HepG2 (cell line): ENCODE data around the gene CASZ1. TPM values are rescaled to one million over a fixed set of nuclear protein-coding genes. Genes with fewer than 3 reads are reported as not detected.

Source experiments
- ATAC-seq: fragments of 200-7000 bp; cut with Tn5 transposase; 3 replicates; pipeline ENCODE4 v1.9.1; 2020; ENCODE audit warnings: mild to moderate bottlenecking, moderate library complexity
- BruUV-seq: library from RNA; stranded (reverse); fragments of 400-500 nt; replicated peaks from 2 replicates; lab custom pipeline; 2021; lab: Mats Ljungman, UMichigan
- CTCF ChIA-PET: fragments of 300-600 bp; formaldehyde crosslinking; extraction: SDS; loops from one replicate; lab custom pipeline; 2021; ENCODE audit warnings: low total read pairs, inconsistent platforms, low intra/inter-chr PET ratio; lab: Yijun Ruan, JAX
- POLR2A ChIA-PET: fragments of 350-600 bp; sonication (Branson Sonifier 250); formaldehyde crosslinking; loops from one replicate; lab custom pipeline; 2020; ENCODE audit warnings: antibody characterized with exemption, inconsistent platforms; lab: Yijun Ruan, JAX
- DNase-seq: peaks from one replicate; pipeline ENCODE4 v3.0.0-alpha.2; 2015; ENCODE audit warnings: low spot score
- FAIRE-seq: peaks from 3 replicates; lab custom pipeline; 2011; peaks lifted over from hg19 to GRCh38; lab: Jason Lieb, UNC
- H2AFZ ChIP-seq: one replicate; pipeline ENCODE4 v1.6.1; 2011; ENCODE audit warnings: low read length, inconsistent platforms
- H3K27ac ChIP-seq: fragments of 300-600 bp; 3 replicates; pipeline ENCODE4 v1.8.0; 2011; ENCODE audit warnings: mixed run types, mild to moderate bottlenecking, mixed read lengths, low read length, inconsistent platforms; ENCODE audit not compliant: insufficient read depth; ENCODE audit errors: extremely low read length
- H3K27me3 ChIP-seq, 2 experiments: fragments of 200-600 bp in 1 of 2; 2 replicates in 1 of 2; 3 replicates in 1 of 2; pipeline versions ENCODE4 v1.6.0 to v1.8.0; 2011; ENCODE audit warnings: low read length in 2 of 2, mild to moderate bottlenecking in 2 of 2, moderate library complexity in 2 of 2, inconsistent platforms in 1 of 2; ENCODE audit not compliant: insufficient read depth in 2 of 2, control insufficient read depth in 1 of 2
- H3K36me3 ChIP-seq, 2 experiments: fragments of 200-600 bp in 1 of 2; replicated peaks in 1 of 2; 2 replicates in 1 of 2; 3 replicates in 1 of 2; pipeline versions ENCODE4 v1.5.1 to v1.8.0; 2011; ENCODE audit warnings: low read length in 2 of 2, inconsistent platforms in 1 of 2; ENCODE audit not compliant: insufficient read depth in 2 of 2, control insufficient read depth in 1 of 2
- H3K4me1 ChIP-seq: 2 replicates; pipeline ENCODE4 v1.5.1; 2012; ENCODE audit warnings: low read length, inconsistent platforms; ENCODE audit not compliant: insufficient read depth
- H3K4me2 ChIP-seq: 2 replicates; pipeline ENCODE4 v1.6.0; 2011; ENCODE audit warnings: low read depth, low read length, inconsistent platforms
- H3K4me3 ChIP-seq, 3 experiments: fragments of 200-600 bp in 1 of 3; sonication (generic), shearing (Covaris generic) in 1 of 3; replicated peaks in 1 of 3; 2 replicates each; pipeline ENCODE4 v1.5.1; 2011 to 2016; ENCODE audit warnings: low read length in 3 of 3, inconsistent platforms in 2 of 3, low read depth in 2 of 3, mild to moderate bottlenecking in 2 of 3, control low read depth in 1 of 3, mixed read lengths in 1 of 3; ENCODE audit not compliant: insufficient read depth in 1 of 3
- H3K79me2 ChIP-seq: one replicate; pipeline ENCODE4 v1.6.1; 2011; ENCODE audit warnings: low read length, inconsistent platforms; ENCODE audit not compliant: insufficient read depth
- H3K9ac ChIP-seq: 2 replicates; pipeline ENCODE4 v1.6.0; 2011; ENCODE audit warnings: mild to moderate bottlenecking, low read depth, low read length, inconsistent platforms; ENCODE audit not compliant: insufficient read depth
- H3K9me3 ChIP-seq: 2 replicates; pipeline ENCODE4 v1.5.1; 2012; ENCODE audit warnings: mild to moderate bottlenecking, low read length
- H4K20me1 ChIP-seq: 2 replicates; pipeline ENCODE4 v1.6.0; 2011; ENCODE audit warnings: inconsistent platforms, mild to moderate bottlenecking, low read length, moderate library complexity; ENCODE audit not compliant: insufficient read depth
- ELF4 ChIP-seq: sonication (generic); formaldehyde crosslinking; IDR thresholded peaks from 2 replicates; pipeline ENCODE4 v1.5.0; 2020; ENCODE audit warnings: missing genetic modification reagents, mild to moderate bottlenecking, moderate library complexity, borderline replicate concordance
- NPAS2 ChIP-seq: sonication (generic); formaldehyde crosslinking; IDR thresholded peaks from 2 replicates; pipeline ENCODE4 v1.8.0; 2022; ENCODE audit warnings: mild to moderate bottlenecking, missing genetic modification reagents, borderline replicate concordance
- NR0B2 ChIP-seq: sonication (generic); formaldehyde crosslinking; IDR thresholded peaks from 2 replicates; pipeline ENCODE4 v1.4.0; 2020; ENCODE audit warnings: mild to moderate bottlenecking, missing genetic modification reagents
- TAF1 ChIP-seq: sonication (generic); formaldehyde crosslinking; IDR thresholded peaks from 2 replicates; pipeline ENCODE4 v1.4.0; 2020; ENCODE audit warnings: missing genetic modification reagents
- ZNF784 ChIP-seq: sonication (generic); formaldehyde crosslinking; IDR thresholded peaks from 2 replicates; pipeline ENCODE4 v1.5.1; 2020; ENCODE audit warnings: missing genetic modification reagents, mild to moderate bottlenecking, borderline replicate concordance
- WGBS: methylation state at CpG from one replicate; pipeline ENCODE4 v1.1.6; 2017; ENCODE audit warnings: low lambda C conversion rate; 5-methylcytosine and 5-hydroxymethylcytosine counted together
- in situ Hi-C: cut with HindIII; loops from 2 replicates; pipeline ENCODE4 v1.10.0; 2017; ENCODE audit warnings: low pct_unique_long_range_greater_than_20kb; ENCODE audit not compliant: extremely low pct_ligation_motif_present
- intact Hi-C: fragments of 100-400 bp; cut with micrococcal nuclease; formaldehyde crosslinking; loops from one replicate; pipeline ENCODE4 v1.10.0; 2022; ENCODE audit not compliant: unreplicated experiment
- polyA plus RNA-seq, 8 experiments: library from polyadenylated mRNA; depleted of rRNA in 3 of 8; stranded (reverse) in 7 of 8; unstranded in 1 of 8; fragments of >200 nt; fragmentation: Illumina TruSeq in 4 of 8; extraction: Trizol in 4 of 8; gene quantifications; 2 replicates each; pipeline versions ENCODE4 v1.2.1 to v1.2.3, GENCODE V29; 2011 to 2016; ENCODE audit warnings: low read depth in 4 of 8, missing spikeins in 1 of 8, mixed read lengths in 1 of 8; ENCODE audit not compliant: insufficient read depth in 1 of 8
- total RNA-seq, 5 experiments: library from RNA; depleted of rRNA; stranded (reverse); fragments of >200 nt; fragmentation: Illumina TruSeq; extraction: Trizol; gene quantifications; 2 replicates each; pipeline ENCODE4 v1.2.3, GENCODE V29; 2016; ENCODE audit warnings: low read depth in 1 of 5

CASZ1 gene
- total and polyA plus RNA-seq, 2 of the 13 experiments (the other 11 are each of a cell fraction or from before 2014, with no cell fraction given): 1.9 to 3.7 TPM

GRCh38 chr1:10597492-10598388 is 198.7 kb downstream of the CASZ1 start (continued):
- TF ChIP-seq NR0B2 (CRISPR knock-in tag): no peak

GRCh38 chr1:10596780-10597179 is 199.7 kb downstream of the CASZ1 start:
- Histone ChIP-seq H3K4me1 (peaks cover 47% of the 10 kb centered on the region), H3K27me3 (no peaks in the 10 kb centered on the region), H3K27ac (no peak overlapping the region)
- POLR2A ChIA-PET: no interaction called here
- WGBS: 94% methylated on average over 6 of the region's 6 CpGs
- TF ChIP-seq NPAS2 (CRISPR knock-in tag) (no peak), TAF1 (no peak), ELF4 (no peak), ZNF784 (CRISPR knock-in tag) (no peak)
- TF ChIP-seq, all 625 proteins: peak for 0
- FAIRE-seq (no peak), DNase-seq (no peak), ATAC-seq (no peak)
- BruUV-seq: no TSS peak
- Histone ChIP-seq H4K20me1 (no peaks in the 10 kb centered on the region; the same call in 1 of the 2 replicates), H3K9ac (no peak overlapping the region), H3K4me2 (no peak overlapping the region), H3K79me2 (no peaks in the 10 kb centered on the region), H3K4me3 (no peak overlapping the region), H3K36me3 (peaks cover 0 to 6% of the 10 kb centered on the region in 2 experiments; a peak in 2 of 5 replicates), H2AFZ (no peak overlapping the region), H3K9me3 (no peaks in the 10 kb centered on the region)
- intact Hi-C loops: loop anchor here (5.0 to 10.0 kb wide), 2 partner anchors 82 to 749 kb away; no protein-coding TSS in a partner anchor
- in situ Hi-C loops: no loop called here
- CTCF ChIA-PET: no interaction called here
